ENCODE results near the gene GATD1.

The GATD1 gene

DNA sequence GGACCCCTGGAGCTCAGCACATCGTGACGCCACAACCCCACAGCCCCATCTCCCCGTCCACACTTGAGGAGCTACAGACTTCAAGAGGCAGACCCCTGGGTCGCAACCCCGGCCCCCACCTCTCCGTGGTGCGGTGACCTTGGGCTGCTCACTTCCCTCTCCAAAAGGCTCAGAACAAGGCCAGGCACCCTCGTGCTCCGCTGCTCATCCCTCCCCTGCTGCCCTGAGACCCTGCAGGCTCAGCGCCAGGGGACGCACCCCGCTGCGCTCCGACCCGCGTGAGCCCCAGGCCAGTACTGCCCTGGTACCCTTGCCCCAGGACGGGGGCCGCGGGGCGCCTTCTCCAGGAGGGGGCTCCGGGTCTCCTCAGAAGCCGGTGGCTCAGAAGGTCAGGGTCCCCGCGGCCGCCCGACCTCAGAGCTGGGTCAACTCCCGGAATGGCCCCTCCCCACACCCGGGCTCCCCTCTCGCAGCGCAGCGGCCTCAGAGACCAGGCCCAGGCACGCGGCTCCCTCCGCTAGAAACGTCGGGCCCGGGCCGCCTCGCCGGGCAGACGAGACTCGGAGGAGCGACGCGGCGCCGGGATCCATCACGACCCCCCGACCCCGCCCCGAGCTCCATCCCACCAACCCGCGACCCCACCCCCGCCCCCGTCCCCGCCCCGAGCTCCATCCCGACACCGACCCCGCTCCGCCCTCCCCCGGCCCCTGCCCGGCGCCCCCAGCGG lies 563 bp downstream of the GATD1 start:
- peak; percentile 91 for DNase-seq

- DNase-seq, result no peak
Measured at GRCh38 chr11:776263-776560, 1.1 kb downstream of the GATD1 start.

DNA sequence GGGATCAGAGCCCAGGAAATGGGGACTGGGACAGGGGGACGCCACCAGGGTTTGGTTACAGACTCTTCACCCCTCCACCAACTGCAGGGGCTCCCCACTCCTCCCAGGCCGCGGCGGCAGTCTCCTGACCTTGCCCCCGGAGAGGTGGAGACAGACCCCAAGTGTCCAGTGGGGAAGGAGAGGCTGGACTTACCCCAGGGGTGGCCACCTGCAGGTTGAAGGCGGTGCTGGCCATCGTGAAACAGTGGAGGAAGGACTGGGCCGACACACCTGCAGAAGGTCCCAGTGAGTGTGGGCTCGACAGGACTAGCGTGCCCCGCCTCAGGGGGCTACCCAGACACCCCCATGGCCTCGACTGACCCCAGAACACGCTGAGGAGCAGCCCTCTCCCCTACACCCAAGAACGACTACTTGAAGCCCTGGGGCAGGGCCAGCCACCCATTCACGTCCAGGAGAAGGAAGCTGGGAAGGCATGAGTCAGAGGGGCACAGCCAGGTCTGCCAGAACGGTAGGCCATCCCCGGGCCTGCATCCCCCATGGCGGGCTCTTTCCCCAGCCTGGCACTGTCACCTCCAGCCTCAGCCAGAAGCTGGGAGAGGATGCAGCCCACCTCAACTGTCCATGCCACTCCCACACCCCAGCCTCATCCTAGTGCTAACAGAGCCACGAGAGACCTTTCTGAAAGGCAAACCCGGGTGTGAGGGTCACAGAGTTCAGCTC lies 2.3 kb downstream of the GATD1 start:
- DNase-seq, result no peak

- DNase-seq, result no peak
Measured at GRCh38 chr11:773830-774229, 3.5 kb downstream of the GATD1 start.

DNA sequence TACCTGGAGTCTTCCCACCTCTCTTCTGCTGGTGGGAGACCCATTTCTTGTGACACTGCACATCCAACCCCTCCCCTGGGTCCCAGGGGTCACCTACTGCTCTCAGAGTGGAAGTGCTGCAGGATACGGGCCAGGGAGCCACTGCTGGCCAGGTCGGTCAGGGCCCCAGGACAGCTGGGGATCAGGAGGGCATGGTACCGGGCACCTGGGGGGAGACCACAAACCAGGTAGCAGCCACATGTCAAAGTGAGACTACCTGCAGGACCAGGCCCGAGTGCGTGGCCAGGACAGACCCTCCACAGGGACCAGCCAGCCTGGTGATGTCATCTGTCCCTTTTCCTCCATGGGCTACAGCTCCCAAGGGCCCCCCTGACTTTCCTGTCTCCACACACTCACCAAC lies 3.9 kb downstream of the GATD1 start:
- no peak for DNase-seq

DNA sequence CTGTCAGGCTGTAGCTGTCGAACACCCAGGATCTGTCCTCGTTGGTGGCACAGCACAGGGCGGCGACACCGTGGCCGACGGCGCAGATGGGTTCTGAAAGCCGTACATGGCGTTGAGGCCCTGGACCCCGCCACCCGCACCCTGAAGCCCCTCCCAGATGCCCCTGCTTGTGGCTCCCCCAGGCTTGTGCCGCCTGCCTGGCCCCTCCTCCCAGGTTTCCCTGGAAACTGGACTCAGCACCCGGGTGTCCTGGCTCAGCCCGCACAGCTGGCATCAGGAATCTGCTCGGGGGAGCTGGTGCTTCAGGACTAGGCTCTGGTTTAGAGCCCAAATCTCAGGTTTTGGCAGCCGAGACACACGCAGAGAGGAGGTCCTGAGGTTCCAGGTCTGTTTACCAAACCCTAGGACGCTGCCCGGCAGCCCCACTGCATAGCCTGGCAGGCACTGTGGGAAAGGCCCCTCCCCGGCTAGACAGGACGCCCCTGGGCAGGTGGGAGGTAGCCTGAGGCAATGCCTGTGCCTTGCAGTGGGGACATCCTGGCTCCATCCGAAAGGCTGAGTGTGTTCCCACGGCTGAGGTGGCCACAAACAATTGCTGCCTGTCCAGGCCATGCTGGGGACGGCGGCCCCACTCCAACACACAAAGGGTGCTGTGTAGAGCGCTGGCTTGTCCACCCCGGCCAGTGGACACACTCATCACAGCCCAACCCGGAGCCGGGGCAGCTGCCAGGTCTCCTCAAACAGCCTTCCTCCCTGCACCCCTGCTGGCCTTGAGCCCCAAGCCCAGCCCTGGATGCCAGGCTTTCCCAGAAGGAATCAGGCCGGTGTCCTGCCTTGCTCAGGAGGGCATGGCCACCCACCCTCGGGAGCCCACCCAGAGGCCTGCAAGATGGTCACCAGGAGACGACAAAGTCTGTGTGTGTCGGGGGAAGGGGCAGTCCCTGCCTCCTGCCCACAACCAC lies 4.6 kb downstream of the GATD1 start:
- DNase-seq, result no peak

DNA sequence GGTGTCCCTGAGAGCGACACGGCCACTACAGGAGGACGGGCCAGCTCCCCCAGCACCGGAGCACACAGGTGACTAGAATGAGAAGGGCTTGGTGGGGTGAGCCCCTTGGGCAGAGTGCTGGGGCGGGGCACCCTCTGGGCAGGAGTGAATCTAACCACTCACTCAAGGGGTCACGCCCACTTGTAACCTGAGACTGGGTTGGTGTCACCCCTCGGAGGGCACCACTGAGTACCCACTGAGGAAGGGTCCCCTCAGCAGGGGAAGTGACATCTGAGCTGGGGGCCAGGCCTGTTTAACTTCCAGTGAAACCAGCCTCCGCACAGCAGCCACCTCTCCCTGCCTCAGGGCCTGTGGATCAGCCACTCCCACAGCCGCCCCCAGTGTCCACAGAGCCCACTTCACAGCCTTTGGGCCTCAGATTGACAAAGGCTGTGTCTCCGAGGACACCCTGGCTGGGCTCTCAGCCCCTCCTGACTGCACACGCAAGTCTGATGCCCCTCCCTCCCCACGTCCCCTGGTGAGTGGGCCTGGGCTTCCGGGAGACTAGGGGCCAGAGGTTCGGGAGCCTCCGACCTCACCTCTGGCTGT lies 5.6 kb downstream of the GATD1 start:
- no peak for DNase-seq

GRCh38 chr11:770642-771616 lies 6.4 kb downstream of the GATD1 start:
- DNase-seq, result no peak

DNA sequence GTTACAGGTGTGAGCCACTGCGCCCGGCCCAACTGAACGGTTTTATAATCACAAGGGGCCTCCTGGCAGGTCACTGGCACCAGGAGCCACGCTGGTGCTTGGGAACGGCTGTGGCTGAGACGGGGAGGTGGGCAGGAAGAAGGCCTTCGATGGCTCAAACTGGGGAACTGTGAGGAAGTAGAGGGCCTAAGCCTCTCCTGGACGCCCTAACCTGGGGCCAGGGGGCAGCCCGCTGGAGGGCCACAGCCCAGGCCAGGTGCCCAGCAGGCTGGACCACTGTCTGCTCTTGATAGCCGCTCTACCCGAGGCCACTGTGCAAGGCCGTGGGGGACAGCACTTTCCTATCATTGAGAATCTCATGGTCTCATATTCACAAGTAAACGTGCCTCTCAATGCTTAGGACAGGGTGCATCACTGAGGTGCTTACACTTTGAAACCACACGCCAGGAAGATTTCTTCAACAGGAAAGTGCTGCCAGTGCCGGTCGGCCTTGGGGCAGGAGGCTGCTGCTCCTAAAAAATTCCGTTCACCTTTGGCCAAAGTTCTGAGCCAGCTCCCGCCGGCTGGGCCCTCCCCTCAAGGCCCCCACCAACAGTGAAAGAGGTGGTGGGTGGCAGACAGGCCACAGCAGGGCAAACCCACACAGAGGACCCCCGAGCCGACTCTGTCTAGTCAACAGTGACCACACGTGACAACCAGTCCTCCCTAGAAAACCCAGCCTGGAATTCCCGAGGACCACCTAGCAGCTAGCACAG lies 7.2 kb downstream of the GATD1 start:
- no peak for DNase-seq

GRCh38 chr11:767238-767637 lies 10.0 kb downstream of the GATD1 start:
- DNase-seq, result no peak

- DNase-seq, result no peak
Measured at GRCh38 chr11:766936-767210, 10.4 kb downstream of the GATD1 start.

GRCh38 chr11:766106-766935 lies 11.0 kb downstream of the GATD1 start:
- DNase-seq, result peak; percentile 38

DNA sequence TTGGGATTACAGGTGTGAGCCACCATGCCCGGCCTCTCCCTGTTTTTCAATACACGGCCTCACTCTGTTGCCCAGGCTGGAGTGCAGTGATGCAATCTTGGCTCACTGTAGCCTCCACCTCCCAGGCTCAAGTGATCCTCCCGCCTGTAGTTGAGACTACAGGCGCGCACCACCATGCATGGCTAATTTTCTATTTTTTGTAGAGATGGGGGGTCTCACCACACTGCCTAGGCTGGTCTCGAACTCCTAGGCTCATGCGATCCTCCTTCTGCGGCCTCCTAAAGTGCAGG lies 11.5 kb downstream of the GATD1 start:
- no peak for DNase-seq

- DNase-seq, result peak; percentile 86
Measured at GRCh38 chr11:765025-765801, 12.1 kb downstream of the GATD1 start.

GRCh38 chr11:764322-765024 lies 12.8 kb downstream of the GATD1 start:
- DNase-seq, result no peak

DNA sequence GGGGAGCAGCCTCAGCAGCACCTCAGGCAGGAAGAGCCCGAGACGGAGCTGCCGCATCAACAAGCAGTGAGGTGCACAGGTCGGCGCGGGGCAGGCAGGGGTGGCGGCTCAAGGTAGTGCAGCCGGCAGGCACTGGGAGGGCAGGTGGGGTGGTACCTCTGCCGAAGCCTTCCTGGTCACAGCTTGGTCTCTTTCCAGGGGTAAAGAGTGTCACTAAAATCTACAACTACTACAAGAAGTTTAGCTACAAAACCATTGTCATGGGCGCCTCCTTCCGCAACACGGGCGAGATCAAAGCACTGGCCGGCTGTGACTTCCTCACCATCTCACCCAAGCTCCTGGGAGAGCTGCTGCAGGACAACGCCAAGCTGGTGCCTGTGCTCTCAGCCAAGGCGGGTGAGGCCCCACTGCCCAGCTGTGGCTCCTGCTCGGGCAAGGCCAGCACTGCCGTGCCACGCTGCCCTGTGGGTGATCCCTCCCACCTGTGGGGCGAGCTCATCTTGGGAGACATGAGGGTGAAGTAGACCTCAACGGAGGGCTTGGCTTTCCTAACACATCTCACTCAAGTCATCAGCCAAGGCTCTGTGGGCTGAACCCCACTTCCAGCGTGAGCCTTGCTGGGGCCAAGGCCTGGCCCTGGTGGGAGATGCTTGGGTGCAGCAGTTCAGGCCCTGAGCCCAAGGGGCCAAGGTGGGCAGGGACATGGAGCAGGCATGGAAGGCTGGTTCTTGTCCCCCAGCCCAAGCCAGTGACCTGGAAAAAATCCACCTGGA lies 13.6 kb downstream of the GATD1 start:
- DNase-seq, result peak; percentile 36

DNA sequence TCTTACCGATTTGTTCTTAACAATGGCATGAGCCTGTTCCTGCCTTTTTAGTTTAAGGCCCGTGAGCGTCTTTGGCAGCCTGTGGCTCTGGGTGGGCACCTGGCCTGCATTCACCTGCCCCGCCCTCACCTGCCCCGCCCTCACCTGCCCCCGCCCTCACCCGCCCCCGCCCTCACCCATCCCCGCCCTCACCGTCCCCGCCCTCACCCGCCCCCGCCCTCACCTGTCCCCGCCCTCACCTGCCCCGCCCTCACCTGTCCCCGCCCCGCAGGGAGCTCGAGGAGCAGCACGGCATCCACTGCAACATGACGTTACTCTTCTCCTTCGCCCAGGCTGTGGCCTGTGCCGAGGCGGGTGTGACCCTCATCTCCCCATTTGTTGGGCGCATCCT lies 14.2 kb downstream of the GATD1 start:
- no peak for DNase-seq

DNA sequence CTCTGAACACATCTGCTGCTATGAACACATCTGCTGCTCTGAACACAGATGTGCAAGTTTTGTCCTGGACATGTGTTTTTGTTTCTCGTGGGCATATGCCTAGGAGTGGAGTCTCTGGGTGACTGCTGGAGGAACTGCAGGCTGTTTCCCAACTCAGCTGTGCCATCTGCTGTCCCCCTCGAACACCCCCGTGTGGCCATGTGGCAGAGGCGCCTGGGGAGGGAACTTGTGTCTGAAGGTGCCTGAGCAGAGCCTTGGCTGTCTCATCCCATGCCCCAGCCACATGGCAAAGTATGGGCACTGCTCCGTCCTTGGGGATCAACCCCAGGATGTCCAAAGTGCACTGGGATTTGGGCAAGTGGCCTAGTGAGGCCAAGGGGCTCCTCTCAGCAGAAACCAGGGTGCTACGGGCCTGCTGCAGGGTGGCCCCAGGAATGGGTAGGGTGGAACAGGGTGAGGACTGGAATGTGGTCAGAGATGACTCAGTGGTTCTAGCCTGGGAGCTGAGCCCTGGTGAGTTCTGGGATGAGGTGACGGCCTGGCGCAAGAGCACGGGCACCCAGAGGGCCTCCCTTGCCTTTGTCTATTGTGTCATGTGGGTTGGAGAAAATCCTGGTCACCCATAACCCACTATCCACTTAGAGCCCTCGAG lies 14.7 kb downstream of the GATD1 start:
- peak; percentile 93 for DNase-seq
